CD4-positive, alpha-beta T cell treated with Interleukin-12 subunit alpha and Interleukin-12 subunit beta, for 1 hour (primary cell): ENCODE data around the gene SLC25A44.

Source experiments
- DNase-seq: peaks from one replicate; pipeline ENCODE4 v3.0.0-alpha.2; 2020

Gene SLC25A44

DNA sequence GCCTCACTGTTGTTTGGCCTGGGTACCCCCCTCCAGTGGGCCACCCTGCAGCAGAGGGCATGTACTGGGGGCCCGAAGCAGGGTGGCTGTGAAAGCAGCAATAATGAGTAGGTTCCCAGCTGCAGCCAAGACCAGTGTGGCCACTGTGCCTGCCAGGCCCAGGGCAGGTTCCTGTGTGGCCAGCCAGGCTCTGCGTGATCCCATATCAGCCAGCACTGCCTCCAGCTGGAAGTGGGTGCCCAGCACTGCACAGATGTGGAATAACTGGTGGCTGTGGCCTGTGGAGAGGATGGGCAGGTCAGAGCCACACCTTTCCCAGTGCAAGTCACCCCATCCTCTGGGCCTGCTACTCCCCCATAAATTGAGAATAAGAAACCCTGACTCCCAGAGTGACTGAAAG is 50.2 kb downstream of the SLC25A44 start:
- no peak for DNase-seq

DNA sequence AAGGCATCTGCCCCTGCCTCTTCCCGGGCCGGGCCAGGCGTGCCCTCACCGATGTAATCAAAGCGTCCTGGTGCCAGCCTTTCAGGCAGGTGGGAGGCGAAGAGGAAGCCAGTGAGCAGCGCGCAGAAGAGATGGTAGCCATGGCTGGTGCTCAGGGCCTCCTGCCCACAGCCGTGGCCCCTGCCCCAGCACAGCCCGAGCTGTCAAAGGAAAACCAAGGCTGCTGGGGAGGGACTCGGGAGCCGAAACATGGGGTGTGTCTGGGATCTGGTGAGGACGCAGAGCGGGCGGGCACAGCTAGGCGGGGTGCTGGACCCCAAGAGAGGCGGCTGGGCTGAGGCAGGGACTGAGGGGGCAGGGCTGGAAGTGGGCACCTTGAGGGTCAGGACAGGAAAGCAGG is 50.8 kb downstream of the SLC25A44 start:
- DNase-seq = no peak

DNA sequence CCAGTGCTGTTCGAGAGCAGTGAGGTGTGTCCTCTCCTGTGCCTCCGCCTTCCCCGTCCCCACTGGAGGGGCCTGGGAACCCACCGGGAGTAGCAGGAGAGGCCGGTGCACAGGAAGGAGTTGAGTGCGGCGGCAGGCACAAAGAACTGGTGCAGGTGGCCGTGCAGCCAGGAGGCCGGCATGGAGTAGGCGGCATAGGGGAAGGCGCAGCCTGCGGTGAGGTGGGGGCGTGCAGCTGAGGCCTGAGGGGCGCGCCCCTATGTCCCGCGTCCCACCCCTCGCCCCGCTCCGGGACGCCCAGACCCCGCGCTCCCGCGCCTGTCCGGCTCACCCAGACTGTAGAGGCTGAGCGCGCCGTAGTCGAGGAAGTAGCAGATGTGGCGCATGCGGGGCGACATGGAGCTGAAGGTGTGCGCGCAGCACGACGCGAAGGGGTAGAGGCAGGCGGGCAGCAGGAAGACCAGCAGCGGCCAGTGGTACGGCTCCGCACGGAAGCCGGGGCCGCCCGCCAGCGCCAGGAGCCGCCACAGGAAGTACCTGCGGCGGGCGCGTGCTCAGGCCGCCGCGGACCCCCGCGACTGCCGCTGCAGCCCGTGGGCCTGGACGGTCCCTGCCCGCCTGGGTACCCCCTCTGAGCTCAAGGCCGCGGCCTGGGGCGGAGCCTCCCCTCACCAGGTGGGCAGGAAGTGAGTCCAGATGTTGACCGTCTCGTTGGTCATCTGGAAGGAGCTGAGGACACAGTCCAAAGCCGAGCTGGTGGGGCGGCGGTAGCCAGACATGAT is 51.7 kb downstream of the SLC25A44 start:
- DNase-seq = peak; percentile 42

DNA sequence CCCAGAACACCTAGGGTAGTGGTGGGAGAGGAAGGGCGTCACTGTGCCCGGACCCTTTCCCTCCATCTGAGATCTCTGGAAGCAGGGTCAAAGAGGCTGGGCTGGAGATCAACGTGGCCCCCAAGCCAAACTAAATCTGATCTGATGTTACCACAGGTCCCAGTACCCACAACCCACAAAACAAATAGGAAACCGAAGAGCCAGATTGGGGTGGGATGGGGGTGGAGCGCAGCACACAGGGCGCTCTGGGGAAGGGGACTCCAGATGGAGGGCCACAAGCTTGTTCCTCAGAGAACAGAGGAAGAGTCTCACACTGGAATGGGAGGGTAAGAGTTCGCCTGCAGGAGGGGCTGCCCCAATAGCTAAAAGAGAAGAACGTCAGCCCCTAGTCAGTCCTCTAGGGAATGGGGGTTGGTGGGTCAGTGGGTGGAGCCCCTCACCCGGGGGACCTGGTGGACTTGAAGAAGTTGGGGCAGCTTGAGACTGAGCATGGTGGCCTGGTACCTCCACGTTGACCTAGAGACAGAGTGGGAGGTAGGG is 52.4 kb downstream of the SLC25A44 start:
- no peak for DNase-seq

DNA sequence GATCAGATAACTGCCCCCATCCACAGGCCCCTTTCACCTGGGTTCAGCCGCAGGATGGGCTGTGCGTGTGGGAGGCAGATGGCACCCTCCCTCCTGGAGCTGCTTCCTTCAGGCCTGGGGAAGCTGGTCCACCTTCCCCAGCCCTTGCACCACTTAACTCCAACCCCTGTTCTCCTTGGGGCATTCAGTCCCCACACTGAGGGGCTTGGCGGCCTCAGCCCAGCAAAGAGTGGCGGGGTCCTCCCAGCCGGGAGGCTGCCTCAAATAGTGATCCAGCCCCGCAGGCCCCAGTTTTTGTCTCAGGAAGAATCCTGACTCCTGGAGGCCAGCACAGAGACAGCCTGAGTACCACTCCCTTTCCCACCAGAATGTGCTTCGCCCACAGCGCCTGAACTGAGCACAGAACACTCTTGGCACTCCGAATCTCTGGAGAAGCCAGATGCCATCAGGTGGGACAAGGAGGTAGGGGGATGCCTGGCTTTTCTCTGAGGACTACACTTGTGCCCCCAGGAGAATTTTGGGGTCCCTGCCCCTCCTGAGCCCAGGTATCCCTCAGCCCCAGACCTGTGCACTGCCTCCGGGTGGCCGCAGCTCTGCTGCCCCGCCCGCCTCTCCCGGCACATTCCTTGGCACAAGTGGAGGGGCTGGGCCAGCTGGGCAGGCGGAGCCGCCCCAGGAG is 53.0 kb downstream of the SLC25A44 start:
- no peak for DNase-seq

DNA sequence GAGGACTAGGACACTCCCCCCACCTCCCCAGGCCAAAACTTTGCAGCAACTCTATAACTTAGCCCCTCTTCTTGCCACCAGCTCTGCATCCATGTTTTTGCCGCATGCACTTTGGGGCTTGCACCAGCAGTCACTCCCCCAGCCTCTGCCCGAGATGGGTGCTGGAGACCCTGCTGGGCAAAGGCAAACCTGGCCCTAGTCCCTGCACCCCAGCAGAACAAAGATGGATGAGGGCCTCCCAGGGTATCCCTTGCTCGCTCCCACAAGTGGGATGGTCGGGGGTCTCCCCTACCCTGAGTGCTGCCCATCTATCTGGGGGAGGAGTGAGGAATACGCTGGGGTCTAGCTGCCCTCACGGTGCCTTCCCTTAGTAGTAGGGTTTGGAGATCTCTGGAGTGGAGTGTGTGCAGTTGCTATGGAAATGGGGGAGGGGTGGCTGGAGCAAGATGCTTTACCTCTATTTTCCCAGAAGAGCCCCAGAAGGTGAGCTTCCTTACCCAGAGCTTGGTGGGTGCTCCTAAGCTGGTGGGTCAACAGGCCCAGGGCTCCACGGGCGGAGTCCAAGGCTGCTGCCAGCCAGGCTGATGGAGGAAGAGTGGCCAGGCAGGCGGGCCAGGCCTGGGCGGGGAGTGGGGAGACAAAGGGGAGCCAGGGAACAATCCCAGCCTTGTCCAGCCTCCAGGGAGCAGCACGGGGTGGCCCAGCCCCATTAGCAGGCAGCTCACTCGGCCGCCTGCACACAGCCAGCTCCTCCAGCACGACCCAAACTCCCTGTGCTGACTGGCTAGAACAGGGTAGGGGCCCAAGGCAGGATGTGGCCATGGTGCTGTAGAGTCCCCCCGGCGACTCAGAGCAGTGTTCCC is 53.8 kb downstream of the SLC25A44 start, which contains the start of gene PAQR6:
Gene PAQR6 (minus strand): TSS at position 597 of the 863 bp plus-strand sequence. CDS start 1,325 bp downstream, outside the sequence.
- no peak for DNase-seq

DNA sequence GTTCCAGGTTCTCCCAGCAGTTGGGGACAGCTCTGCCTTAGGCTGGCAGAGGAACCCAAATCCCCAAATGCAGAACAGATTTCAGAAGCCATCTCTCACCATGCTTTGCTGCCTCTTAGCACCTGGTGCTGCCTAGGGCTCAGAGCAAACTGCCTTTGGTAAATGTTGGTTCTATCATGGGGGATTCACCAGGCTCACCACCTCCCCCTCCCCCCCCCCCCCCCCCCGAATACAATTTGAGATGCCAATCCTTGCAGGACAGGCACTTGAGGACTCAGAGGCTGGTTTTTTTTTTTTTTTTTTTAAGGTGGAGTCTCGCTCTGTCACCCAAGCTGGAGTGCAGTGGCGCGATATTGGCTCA is 54.4 kb downstream of the SLC25A44 start:
- DNase-seq = no peak

DNA sequence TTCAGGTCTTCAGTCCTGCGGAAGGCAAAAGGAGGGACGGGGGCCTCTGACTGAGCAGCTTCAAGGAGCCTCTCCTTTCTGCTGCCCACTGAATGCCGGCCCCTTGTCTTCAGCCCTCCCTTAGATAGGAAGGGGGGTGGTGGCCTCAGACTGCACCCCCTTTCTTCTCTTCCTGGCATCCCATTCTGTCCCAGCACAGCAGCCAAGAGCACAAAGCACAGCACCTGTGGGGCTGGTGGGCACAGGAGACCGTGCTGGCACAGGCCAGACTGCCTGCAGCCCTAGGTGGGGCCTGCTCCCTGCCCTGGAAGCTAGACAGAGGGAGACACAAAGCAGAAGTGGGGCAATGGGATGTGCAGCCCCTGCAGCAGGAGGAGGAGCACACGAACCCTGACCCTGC is 55.7 kb downstream of the SLC25A44 start:
- DNase-seq = no peak

DNA sequence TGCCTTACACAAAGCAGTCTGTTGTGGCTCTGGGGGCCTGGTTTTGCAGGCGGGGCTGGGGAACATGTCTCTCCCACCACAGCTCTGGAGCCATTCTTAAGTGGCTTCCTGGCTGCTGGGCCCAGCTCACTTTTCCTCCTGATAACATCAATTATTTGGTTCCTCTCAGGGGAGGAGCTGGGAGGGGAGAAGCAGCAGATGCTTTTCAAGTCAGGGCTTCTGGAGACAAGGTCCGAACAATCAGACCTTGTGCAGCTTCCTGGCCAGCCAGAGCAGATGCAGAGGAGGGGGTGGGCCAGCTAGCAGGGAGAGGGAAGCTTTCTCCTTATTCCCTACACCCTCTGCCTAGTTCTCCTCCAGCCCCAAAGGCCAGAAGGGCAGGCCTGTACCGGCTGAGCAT is 57.6 kb downstream of the SLC25A44 start:
- DNase-seq = no peak

DNA sequence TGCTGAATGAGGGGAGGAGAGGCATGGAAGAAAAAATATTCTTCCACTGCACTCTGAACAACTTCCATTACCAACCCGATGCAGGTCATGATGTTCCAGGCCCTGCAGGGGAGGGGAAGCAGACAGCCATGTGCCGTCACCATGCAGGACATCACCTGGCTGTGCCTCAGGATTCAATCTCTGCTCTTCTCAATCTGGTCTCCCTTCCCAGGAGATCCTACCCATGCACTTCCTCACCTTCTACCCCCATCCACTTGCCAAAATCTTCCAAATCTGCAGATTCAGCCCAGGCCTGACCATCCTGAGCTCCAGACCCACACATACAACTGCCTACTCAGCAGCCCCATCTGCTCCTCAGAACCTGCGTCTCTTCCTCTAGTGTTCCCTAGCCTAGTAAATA is 59.7 kb downstream of the SLC25A44 start:
- no peak for DNase-seq

DNA sequence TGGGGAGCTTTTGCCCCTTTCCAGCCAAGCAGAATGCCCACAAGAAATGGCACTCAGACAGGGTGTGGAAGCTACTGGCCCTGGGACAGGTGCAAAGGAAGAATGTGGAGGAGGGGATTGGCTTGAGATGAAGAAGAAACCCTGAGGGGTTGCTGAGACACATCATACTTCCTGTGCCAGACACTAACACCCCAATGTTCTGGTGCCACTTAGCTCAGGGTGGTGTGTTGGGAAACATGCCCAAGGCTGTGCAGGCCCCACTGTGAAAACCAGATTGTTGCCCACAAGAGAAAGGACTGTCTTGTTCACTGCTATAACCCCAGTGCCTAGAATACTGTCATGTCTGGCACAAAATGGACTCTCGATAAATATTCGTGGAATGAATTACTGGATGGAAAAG is 63.8 kb downstream of the SLC25A44 start:
- DNase-seq = no peak

DNA sequence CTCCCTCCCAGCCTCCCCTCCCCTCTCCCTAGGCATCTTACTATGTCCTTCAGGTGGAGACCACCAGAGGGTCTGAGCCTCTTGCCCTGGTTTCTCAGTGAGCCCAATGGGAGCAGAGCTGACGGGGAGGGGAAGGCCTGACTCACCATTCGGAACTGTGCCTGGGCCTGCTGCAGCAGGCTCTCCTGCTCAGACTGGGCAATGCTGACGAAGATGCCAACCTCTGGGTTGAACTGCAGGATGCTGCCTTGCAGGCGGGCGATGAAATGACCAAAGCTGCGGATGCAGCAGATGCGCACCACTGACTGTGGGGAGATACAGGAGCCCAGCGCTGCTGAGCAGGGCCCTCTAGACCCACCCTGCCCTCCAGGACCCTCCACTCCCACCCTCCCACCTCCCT is 65.0 kb downstream of the SLC25A44 start:
- no peak for DNase-seq

DNA sequence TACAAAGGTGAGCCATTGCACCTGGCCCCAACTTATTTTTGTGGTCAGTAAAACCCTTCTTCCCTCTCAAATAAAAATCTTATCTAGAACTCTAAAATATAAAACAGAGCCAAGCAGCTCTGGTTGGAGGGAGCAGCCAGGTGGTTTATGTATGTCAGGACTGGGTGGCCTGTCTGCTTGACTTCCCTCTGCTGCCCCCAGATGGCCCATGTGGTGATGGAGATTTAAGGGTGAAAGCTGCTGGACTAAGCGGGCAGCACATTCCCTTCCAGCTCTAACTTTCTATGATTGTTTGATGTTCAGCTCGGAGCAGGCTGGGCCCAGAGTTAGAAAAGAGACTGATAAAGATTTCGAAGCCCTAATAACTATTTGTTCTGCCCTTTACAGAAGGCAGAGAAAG is 65.9 kb downstream of the SLC25A44 start:
- no peak for DNase-seq

DNA sequence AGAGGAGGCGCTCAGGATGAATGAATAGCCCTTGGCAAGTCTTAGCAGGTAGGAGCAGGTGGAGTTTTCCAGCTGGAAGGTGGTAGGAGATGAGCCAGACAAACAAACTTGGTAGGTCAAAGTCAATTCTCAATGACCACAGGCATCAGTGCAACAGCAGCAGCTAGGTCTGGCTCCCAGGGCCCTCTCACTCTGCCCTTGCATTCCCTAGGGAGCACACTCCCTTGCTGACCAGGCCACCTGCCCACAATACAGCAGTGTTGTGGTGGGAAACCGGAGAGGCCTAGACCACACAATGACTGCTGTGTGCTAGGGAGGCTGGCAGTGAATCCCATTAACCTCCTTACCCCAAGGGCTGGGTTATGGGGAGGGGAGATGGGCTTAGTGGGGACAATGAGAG is 67.0 kb downstream of the SLC25A44 start:
- DNase-seq = no peak
